HG03139 (cell line): Measurements from ENCODE around the gene ZNF391.
"Not testable (repeated sequence)": the region's sequence is repeated elsewhere in the genome, so short reads cannot be mapped to it uniquely, and the experiment has no call there.

ENCODE experiments used
- ATAC-seq: cut with Tn5 transposase; IDR thresholded peaks from one replicate; pipeline ENCODE4 v1.9.1; 2021; ENCODE audit not compliant: unreplicated experiment

ZNF391 gene

GRCh38 chr6:27388293-27389197, at the start of gene ZNF391:
Gene ZNF391, plus strand, starts transcription at chr6:27388759. Its CDS starts 11,612 bp downstream, at chr6:27400371.
- peak; percentile 77 for ATAC-seq

- no peak for ATAC-seq
Observed at GRCh38 chr6:27352850-27353249, 35.7 kb upstream of the ZNF391 start.

GRCh38 chr6:27358786-27359185, 29.8 kb upstream of the ZNF391 start:
- no peak for ATAC-seq

- no peak for ATAC-seq
Observed at GRCh38 chr6:27359231-27359630, 29.3 kb upstream of the ZNF391 start.

GRCh38 chr6:27368202-27368601, 20.4 kb upstream of the ZNF391 start:
- no peak for ATAC-seq

- ATAC-seq: no peak
Observed at GRCh38 chr6:27370391-27370790, 18.2 kb upstream of the ZNF391 start.

GRCh38 chr6:27374824-27375612, 13.5 kb upstream of the ZNF391 start:
- ATAC-seq: no peak

GRCh38 chr6:27375613-27376079, 12.9 kb upstream of the ZNF391 start:
- ATAC-seq: no peak

GRCh38 chr6:27378406-27378805, 10.2 kb upstream of the ZNF391 start:
- not testable (repeated sequence) for ATAC-seq

- ATAC-seq: not testable (repeated sequence)
Observed at GRCh38 chr6:27381001-27381400, 7.6 kb upstream of the ZNF391 start.

GRCh38 chr6:27383011-27383410, 5.5 kb upstream of the ZNF391 start:
- ATAC-seq: no peak

GRCh38 chr6:27383481-27383880, 5.1 kb upstream of the ZNF391 start:
- ATAC-seq: no peak

- ATAC-seq: no peak
Observed at GRCh38 chr6:27392623-27393022, 4.1 kb downstream of the ZNF391 start.

- ATAC-seq: no peak
Observed at GRCh38 chr6:27394073-27394472, 5.5 kb downstream of the ZNF391 start.

- ATAC-seq: no peak
Observed at GRCh38 chr6:27400877-27401642, 12.5 kb downstream of the ZNF391 start.

GRCh38 chr6:27406085-27406484, 17.5 kb downstream of the ZNF391 start:
- no peak for ATAC-seq

GRCh38 chr6:27407153-27407814, 18.7 kb downstream of the ZNF391 start:
- no peak for ATAC-seq

GRCh38 chr6:27414300-27414699, 25.7 kb downstream of the ZNF391 start:
- no peak for ATAC-seq

- no peak for ATAC-seq
Observed at GRCh38 chr6:27414996-27415395, 26.4 kb downstream of the ZNF391 start.

- ATAC-seq: no peak
Observed at GRCh38 chr6:27415898-27416297, 27.3 kb downstream of the ZNF391 start.

GRCh38 chr6:27419363-27419762, 30.8 kb downstream of the ZNF391 start:
- ATAC-seq: no peak
